ENCODE measurements around the gene SLC5A2. TPM values are rescaled to one million over a fixed set of nuclear protein-coding genes. Genes with fewer than 3 reads are reported as not detected.
A peak's percentile ranks its signal among the peaks of the same experiment; 100 is the strongest.

Gene SLC5A2
- total and polyA plus RNA-seq, 2 of the 13 experiments (the other 11 are each of a cell fraction or from before 2014, with no cell fraction given) = 0.24 to 0.97 TPM

GRCh38 chr16:31507929-31508705 lies 25.2 kb downstream of the SLC5A2 start, which contains the start of gene RUSF1 (continued):
- peak; percentile 89; the same call in 1 of the 2 replicates for TF ChIP-seq ZBTB46 (CRISPR knock-in tag; IDR thresholded peaks at IDR 0.05; ENCODE audit: borderline replicate concordance)
- peak; percentile 69; the same call in 1 of the 2 replicates for TF ChIP-seq ZNF558 (CRISPR knock-in tag; IDR thresholded peaks at IDR 0.05; ENCODE audit: borderline replicate concordance)
- TF ChIP-seq TBX3 (IDR thresholded peaks at IDR 0.05; ENCODE audit: borderline replicate concordance) = no peak
- peak; percentile 96; the same call in 1 of the 2 replicates for TF ChIP-seq ZNF430 (CRISPR knock-in tag; IDR thresholded peaks at IDR 0.05)
- peak; percentile 52 for TF ChIP-seq TEAD3 (CRISPR knock-in tag; optimal IDR thresholded peaks at IDR 0.05; ENCODE audit: borderline replicate concordance)
- no peak for TF ChIP-seq MTA3 (CRISPR knock-in tag; IDR thresholded peaks at IDR 0.05)
- TF ChIP-seq ZNF75D (CRISPR knock-in tag; IDR thresholded peaks at IDR 0.05; ENCODE audit: borderline replicate concordance) = no peak
- peak; percentile 97 for TF ChIP-seq SMAD1 (CRISPR knock-in tag; IDR thresholded peaks at IDR 0.05; ENCODE audit: borderline replicate concordance, low read depth)
- peak; percentile 80; the same call in 1 of the 2 replicates for TF ChIP-seq ZNF773 (CRISPR knock-in tag; IDR thresholded peaks at IDR 0.05; ENCODE audit: borderline replicate concordance)
- TF ChIP-seq FOSL2 (CRISPR knock-in tag; IDR thresholded peaks at IDR 0.05) = peak; percentile 66
- no peak for TF ChIP-seq CREBL2 (CRISPR knock-in tag; IDR thresholded peaks at IDR 0.05; ENCODE audit: borderline replicate concordance)
- peak; percentile 99 for TF ChIP-seq ELF1 (CRISPR knock-in tag; IDR thresholded peaks at IDR 0.05)
- TF ChIP-seq ZFP36L1 (CRISPR knock-in tag; IDR thresholded peaks at IDR 0.05) = no peak
- peak; percentile 67; the same call in 1 of the 2 replicates for TF ChIP-seq FOXP4 (CRISPR knock-in tag; IDR thresholded peaks at IDR 0.05)
- TF ChIP-seq SMAD9 (CRISPR knock-in tag; IDR thresholded peaks at IDR 0.05) = no peak
- peak; percentile 83; the same call in 1 of the 2 replicates for TF ChIP-seq ZNF619 (CRISPR knock-in tag; IDR thresholded peaks at IDR 0.05)
- TF ChIP-seq CENPT (CRISPR knock-in tag; IDR thresholded peaks at IDR 0.05; ENCODE audit: low read depth) = no peak
- no peak for TF ChIP-seq CSRNP2 (CRISPR knock-in tag; conservative IDR thresholded peaks at IDR 0.05; ENCODE audit: low read depth)
- no peak for TF ChIP-seq RFX3 (CRISPR knock-in tag; IDR thresholded peaks at IDR 0.05)
- peak; percentile 95 for TF ChIP-seq ZNF225 (CRISPR knock-in tag; IDR thresholded peaks at IDR 0.05)
- TF ChIP-seq PTBP1 (IDR thresholded peaks at IDR 0.05; ENCODE audit: low read depth, low read length, poor library complexity, severe bottlenecking) = peak; percentile 91
- peak; percentile 89; the same call in 1 of the 2 replicates for TF ChIP-seq ZNF784 (CRISPR knock-in tag; IDR thresholded peaks at IDR 0.05; ENCODE audit: borderline replicate concordance)
- TF ChIP-seq MZF1 (CRISPR knock-in tag; IDR thresholded peaks at IDR 0.05; ENCODE audit: borderline replicate concordance) = peak; percentile 90; the same call in 1 of the 2 replicates
